DLD1 (cell line): ENCODE data around the gene OTOG.

Experiments
- in situ Hi-C: cut with HindIII; loops from 2 replicates; pipeline ENCODE4 v1.10.0; 2017; ENCODE audit warnings: low sequenced_read_pairs

Gene OTOG

GRCh38 chr11:17517186-17517585, 29.9 kb upstream of the OTOG start:
- in situ Hi-C loops, result no loop called here

GRCh38 chr11:17518366-17518765, 28.7 kb upstream of the OTOG start:
- in situ Hi-C loops, result no loop called here

- in situ Hi-C loops, result no loop called here
These were observed 27.8 kb upstream of the OTOG start for GRCh38 chr11:17519061-17519885.

DNA sequence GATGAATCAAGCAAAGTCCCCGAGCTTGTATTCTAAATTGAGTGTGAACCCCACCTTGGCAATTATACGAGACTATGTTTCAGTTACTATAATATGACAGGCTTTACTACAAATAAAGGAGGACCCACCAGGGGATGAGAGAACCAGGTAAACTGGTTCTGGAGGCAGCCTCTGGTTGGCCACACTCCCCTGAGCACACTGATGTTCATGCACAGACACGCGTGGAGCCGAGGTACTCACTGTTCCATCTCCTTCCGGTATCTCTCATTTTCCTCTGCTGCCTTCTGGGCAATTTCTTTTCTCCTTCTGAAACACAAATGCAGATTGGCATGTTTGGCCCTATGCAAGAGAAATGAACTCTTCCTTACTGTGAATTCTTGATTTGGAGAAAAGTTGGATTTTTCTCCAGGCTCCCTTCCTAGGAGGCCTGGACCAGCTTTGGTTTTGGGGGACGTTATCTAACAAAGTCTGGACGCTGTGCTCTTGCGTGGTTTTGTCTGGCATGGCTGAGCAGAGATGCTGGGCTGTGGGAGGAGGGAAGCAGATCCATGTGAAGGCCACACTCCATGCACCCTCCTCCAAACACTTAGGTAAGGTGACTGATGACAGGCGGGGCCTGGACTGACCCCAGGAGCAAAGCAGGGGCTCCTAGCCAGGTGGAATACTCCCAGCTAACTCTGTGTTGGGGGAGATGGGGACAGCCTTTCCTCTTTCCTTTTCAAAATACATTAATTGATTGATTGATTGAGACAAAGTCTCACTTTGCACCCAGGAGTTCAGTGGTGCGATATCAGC, 25.8 kb upstream of the OTOG start:
- in situ Hi-C loops, result no loop called here

DNA sequence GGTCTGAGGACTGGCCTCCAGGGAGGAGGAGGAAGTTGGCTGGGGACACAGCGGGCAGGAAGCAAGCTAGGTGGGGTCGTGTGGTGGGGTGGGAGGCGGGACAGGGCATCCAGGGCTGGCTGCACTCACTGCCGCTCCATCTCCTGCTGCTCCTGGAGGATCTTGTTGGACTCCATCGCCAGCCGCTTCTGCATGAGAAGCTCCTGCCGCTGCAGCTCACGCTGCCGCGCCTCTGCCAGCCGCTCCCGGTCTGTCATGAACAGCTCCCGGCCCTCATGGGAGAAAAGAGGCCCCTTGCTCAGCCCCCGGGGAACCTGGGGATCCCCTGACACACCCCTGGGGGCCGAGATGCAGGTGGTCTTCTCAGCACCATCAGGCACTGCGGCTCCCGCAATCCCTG, 24.4 kb upstream of the OTOG start:
- in situ Hi-C loops, result no loop called here

GRCh38 chr11:17524221-17524620, 22.8 kb upstream of the OTOG start:
- in situ Hi-C loops, result no loop called here

- in situ Hi-C loops, result no loop called here
These were observed 21.5 kb upstream of the OTOG start for GRCh38 chr11:17525570-17525969.

- in situ Hi-C loops, result no loop called here
These were observed 20.7 kb upstream of the OTOG start for GRCh38 chr11:17526326-17526725.

GRCh38 chr11:17526931-17527627, 20.0 kb upstream of the OTOG start:
- in situ Hi-C loops, result no loop called here

- in situ Hi-C loops, result no loop called here
These were observed 19.4 kb upstream of the OTOG start for GRCh38 chr11:17527628-17527995.

GRCh38 chr11:17528181-17528691, 18.8 kb upstream of the OTOG start:
- in situ Hi-C loops, result no loop called here

DNA sequence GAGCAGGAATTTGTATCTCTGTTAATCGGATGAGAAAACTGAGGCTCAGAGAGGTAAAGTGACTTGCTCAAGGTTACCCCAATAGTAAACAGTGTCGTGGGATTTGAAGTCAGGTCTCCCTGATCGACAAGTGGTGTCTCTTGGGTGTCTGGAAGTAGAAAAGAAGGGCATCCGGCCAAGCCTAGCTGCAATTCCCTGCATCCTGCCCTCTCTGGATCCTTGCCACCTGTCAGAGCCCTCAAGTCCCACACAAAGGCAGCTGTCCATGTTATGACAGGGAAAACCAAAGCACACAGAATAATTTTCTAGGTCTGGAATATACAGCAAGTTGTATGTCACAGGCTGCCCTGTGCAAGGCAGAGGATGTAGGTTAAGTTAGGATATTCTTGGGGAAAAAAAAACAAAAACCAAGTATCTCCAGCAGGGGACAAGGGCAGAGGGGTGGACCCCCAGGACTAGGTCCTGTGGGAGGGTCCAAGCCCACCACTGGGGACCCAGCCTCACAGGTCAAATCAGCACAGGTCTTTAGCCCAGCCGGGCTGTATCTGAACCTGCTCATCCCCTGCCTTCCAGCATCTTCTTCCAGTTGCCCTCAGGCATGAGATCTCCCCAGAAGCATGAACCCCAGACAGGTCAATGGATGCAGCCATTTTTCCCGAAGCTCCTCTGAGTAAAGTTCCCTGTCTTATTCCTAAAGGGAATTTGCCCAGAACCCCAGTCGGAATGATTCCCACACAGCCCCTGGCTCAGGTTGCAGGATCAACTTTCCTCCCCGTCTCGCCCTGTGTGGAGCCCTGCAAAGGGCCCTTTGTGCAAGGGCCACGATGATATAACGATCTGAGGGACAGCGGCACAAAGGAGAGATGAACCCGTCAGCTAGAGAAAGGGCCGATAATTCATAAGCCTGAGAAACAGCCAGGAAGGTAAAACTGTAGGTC, 17.9 kb upstream of the OTOG start:
- in situ Hi-C loops, result no loop called here

- in situ Hi-C loops, result no loop called here
These were observed 17.2 kb upstream of the OTOG start for GRCh38 chr11:17529844-17530185.

DNA sequence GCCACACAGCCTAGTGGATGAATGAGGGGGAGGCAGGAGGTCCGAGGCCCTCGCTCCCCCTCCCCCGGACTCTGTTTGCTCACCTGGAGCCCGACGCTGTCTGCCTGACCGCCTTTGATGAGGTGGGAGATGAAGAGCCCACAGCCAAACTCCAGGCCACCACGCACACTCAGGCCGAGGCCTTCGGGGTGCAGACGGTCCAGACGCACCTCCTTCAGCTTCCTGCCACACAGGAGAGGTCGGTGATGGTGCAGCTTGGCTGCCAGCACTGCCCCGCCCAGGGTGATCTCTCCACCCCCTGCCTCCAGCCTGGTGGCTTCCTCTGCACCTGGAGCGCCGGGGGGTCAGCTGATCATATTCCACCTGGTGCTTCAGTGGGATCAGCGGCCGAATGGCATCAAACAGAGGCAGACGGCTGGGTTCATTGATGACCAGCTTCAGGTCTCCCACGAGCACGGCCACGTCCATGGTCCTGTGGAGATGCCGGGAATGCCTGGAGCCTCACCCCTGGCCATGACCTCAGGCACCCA, 15.9 kb upstream of the OTOG start:
- in situ Hi-C loops, result no loop called here

DNA sequence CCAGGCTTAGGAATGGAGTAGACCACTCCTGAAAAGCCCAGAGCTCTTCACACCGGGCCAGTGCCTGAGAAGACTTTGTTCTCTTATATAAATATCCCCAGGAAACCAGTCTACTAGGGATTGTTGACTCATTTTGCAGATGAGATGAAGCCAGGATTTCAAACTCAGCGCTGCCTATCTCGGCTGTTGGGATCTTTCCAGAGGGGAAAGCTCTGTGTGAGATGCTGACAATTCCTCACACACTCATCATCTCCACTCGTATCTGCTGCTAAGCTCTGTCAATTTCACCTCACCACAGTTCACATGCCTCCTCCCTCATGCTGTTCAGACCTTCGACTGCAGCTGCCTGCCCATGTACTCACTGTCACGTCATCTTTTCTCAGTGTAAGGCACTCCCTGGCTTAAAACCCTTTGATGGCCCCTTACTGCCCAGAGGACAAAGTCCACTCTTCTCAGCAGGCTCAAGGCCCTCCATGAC, 15.4 kb upstream of the OTOG start:
- in situ Hi-C loops, result no loop called here

GRCh38 chr11:17532784-17533183, 14.3 kb upstream of the OTOG start:
- in situ Hi-C loops, result no loop called here

DNA sequence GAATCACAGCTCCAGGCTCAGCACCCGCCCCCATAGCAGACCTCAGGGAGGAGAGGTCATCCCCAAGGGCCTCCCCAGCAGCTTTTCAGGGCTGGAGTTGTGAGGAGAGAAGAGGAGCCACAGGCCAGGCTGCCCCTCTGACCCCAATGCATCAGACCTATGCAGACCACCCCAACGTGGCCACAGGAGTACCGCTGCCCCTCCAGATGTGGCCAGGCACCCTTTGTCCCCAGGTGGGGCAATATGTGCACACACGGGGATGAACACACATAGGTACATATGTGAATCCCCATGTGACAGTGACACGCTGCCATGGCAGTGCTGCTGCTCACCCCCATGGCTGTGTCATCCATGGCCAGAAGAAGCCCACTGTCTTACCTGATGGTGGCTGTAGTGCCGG, 13.7 kb upstream of the OTOG start:
- in situ Hi-C loops, result no loop called here

DNA sequence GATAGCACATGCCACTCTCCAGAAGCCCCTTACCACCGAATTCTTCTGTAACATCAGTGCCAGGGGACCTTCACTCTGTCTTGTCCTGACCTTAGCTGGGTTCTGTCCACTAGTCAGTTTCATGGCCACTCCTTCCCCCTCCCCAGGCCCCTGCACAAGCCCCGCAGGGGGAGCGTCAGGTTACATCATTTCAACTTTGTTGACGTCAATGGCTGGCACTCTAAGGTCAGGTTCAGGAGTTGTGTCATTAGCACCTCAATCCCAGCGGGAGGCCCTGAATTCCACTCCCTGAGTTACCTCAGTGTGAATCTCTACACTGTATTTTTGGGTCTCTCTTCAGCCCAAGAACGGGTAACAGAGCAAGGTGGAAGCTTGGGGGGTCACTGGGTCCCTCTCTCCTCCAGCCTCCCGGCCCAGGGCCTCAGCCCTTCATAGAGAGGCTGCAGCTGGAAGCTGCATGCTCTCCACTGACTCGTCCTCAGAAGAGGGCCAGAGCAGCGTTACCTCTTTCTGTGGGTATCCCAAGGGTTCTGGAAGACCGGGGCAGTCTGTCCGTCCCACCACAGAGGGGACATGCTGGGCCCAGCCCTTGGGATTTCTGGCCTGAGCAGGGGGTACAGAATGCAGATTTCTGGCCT, 13.2 kb upstream of the OTOG start:
- in situ Hi-C loops, result no loop called here

GRCh38 chr11:17535488-17535887, 11.6 kb upstream of the OTOG start:
- in situ Hi-C loops, result no loop called here

DNA sequence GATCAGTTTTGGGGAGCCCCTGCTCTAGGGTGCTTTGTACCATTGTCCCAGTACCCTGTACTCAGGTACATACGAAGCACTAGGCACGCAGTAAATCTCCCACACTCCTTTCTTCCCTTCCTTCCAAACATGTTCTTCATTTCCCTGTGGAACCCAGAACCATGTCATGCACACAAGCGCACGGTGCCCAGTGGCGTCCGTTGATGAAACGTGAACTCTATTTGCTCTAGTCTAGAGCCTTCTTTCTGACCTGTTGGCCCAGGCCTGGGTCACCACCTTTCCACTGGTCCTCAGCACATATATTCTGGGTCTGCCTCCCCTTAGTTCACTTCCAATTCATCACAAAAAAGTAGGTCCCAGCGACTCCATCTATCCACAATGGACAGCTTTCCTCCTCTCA, 9.8 kb upstream of the OTOG start:
- in situ Hi-C loops, result no loop called here
